Activated CD4-positive, alpha-beta memory T cell treated with anti-CD3 and anti-CD28 coated beads for 36 hours (primary cell): ENCODE data around the gene CLRN2. TPM values are rescaled to one million over a fixed set of nuclear protein-coding genes. Genes with fewer than 3 reads are reported as not detected.

Experiments
- CTCF ChIA-PET: fragments of 350-600 bp; sonication (Branson Sonifier 250); formaldehyde crosslinking; loops from one replicate; lab custom pipeline; 2021; ENCODE audit warnings: antibody characterized with exemption, inconsistent platforms; lab: Charles Lee
- POLR2A ChIA-PET: fragments of 350-600 bp; sonication (Branson Sonifier 250); formaldehyde crosslinking; loops from one replicate; lab custom pipeline; 2021; ENCODE audit warnings: antibody characterized with exemption; lab: Charles Lee
- DNase-seq: peaks from one replicate; pipeline ENCODE4 v3.0.0-alpha.2; 2020
- H3K27ac Mint-ChIP-seq: one replicate; pipeline ENCODE4 v1.8.0; 2021; ENCODE audit warnings: mixed read lengths
- H3K27me3 Mint-ChIP-seq: one replicate; pipeline ENCODE4 v1.8.0; 2021; ENCODE audit warnings: mixed read lengths
- H3K36me3 Mint-ChIP-seq: one replicate; pipeline ENCODE4 v1.8.0; 2021; ENCODE audit warnings: mixed read lengths
- H3K4me1 Mint-ChIP-seq: one replicate; pipeline ENCODE4 v1.8.0; 2021; ENCODE audit warnings: low read depth, mixed read lengths
- H3K4me3 Mint-ChIP-seq: one replicate; pipeline ENCODE4 v1.8.0; 2021; ENCODE audit warnings: mild to moderate bottlenecking, mixed read lengths
- H3K9me3 Mint-ChIP-seq: one replicate; pipeline ENCODE4 v1.8.0; 2021; ENCODE audit warnings: mixed read lengths
- intact Hi-C: fragments of 100-400 bp; cut with micrococcal nuclease; formaldehyde crosslinking; loops from one replicate; pipeline ENCODE4 v1.15.1; 2023
- total RNA-seq, 2 experiments: library from RNA; stranded (reverse); gene quantifications; one replicate each; pipeline ENCODE4 v1.2.3, GENCODE V29; 2021

The CLRN2 gene
- total RNA-seq, 2 experiments from 2014 or later: not detected

DNA sequence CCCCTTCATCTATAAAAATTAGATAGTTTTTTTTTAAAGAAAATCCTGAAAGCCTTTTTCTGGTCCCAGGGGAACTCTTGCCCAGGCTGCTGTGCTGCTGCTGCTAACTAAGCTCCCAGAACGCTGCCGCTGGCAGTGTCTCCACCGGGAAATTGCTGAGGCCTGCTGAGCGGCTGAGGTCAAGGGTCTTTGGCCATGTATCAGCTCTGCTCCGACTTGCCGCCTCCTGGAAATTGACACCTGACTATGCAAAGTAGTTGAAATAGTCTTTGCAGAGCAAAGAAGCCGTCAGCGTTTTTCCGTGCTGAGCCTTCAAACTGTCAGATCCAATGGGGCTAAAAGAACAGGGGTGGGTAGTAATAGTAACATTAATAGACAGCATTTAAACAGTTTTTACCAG is 3.9 kb upstream of the CLRN2 start:
- Mint-ChIP-seq H3K27ac (peak overlapping the region; percentile 77), H3K9me3 (no peaks in the 10 kb centered on the region), H3K36me3 (peaks cover 16% of the 10 kb centered on the region), H3K4me3 (peak overlapping the region; percentile 99), H3K27me3 (peaks cover under 1% of the 10 kb centered on the region), H3K4me1 (peaks cover 30% of the 10 kb centered on the region)
- POLR2A ChIA-PET: no interaction called here
- peak; percentile 10 for DNase-seq
- intact Hi-C loops: loop anchor here (2.0 kb wide), 1 partner anchor 512 kb away; no protein-coding TSS in a partner anchor
- CTCF ChIA-PET: interaction anchor here (1.5 to 2.2 kb wide), 2 partner anchors 38 to 125 kb away, joined by 3 to 8 read pairs; no protein-coding TSS in a partner anchor

- Mint-ChIP-seq H3K4me1 (peaks cover 30% of the 10 kb centered on the region), H3K9me3 (no peaks in the 10 kb centered on the region), H3K27me3 (peaks cover 1% of the 10 kb centered on the region), H3K4me3 (peak overlapping the region; percentile 99), H3K27ac (peak overlapping the region; percentile 77), H3K36me3 (peaks cover 14% of the 10 kb centered on the region)
- peak; percentile 68 for DNase-seq
- CTCF ChIA-PET: interaction anchor here (1.4 to 1.8 kb wide), 2 partner anchors 34 to 37 kb away, joined by 4 to 6 read pairs; no protein-coding TSS in a partner anchor
- intact Hi-C loops: loop anchor here (2.0 kb wide), 1 partner anchor 511 kb away; no protein-coding TSS in a partner anchor
- POLR2A ChIA-PET: interaction anchor here (0.6 kb wide), 1 partner anchor 299 kb away, joined by 3 read pairs; the partner anchor contains the start of gene DCAF16
Measured at GRCh38 chr4:17511509-17511949, 3.4 kb upstream of the CLRN2 start.

DNA sequence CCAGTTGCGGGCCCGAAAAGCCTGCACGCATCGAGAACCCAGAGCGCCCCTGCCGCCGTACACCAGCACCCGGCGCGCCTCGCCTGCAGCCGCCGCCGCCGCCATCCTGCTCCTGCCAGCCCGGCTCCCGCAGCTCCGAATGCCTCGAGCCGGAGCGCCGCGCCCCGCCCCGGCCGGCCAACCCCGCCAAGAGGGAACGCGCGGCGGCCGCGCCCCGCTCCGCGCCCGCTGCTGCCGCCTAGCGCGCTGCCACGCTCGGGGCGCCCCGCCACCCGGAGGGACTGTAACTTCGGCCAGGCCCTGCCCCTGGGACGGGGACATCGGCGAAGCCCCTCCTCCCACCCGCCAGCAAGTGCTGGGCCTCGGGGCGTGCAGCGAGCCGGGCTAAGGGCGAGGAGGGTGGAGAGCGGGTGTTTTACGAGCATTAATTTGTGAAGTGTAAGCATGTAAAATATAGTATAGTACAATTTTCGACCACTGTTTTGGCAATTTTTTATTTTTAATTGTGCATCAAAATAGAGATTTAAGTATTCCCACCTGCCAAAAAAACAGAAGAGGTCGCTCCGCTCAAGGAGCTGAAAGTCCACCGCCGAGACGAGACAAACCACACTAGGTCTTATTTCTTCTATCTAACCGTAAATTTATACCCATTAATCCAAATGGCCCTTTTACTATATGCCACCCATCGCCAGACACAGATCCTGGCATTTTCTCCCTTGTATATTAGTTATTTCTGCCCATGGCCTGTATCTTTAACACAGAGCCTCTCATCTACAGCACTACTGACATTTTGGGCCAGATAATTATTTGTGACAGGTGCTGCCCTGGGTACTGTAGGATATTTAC is 2.8 kb upstream of the CLRN2 start, which contains the start of gene QDPR:
Gene QDPR, minus strand, starts transcription at position 141 of the 846 bp plus-strand sequence. Its CDS starts 36 bp downstream, at position 105.
- H3K27me3 Mint-ChIP-seq: peaks cover 7% of the 10 kb centered on the region
- peak within 1 kb of the TSS; percentile 99 for H3K4me3 Mint-ChIP-seq
- POLR2A ChIA-PET: interaction anchor here (0.6 kb wide), 1 partner anchor 298 kb away, joined by 3 read pairs; the partner anchor contains the start of gene DCAF16
- peaks cover 26% of the 10 kb centered on the region for H3K4me1 Mint-ChIP-seq
- intact Hi-C loops: loop anchor here (1.0 to 2.0 kb wide), 4 partner anchors 65 to 511 kb away; partner anchors contain the start of genes DCAF16, LAP3, MED28 and NCAPG
- CTCF ChIA-PET: interaction anchor here (0.6 to 1.8 kb wide), 6 partner anchors 8 to 296 kb away, joined by 3 to 6 read pairs (median 3); no protein-coding TSS in a partner anchor
- H3K9me3 Mint-ChIP-seq: no peaks in the 10 kb centered on the region
- H3K27ac Mint-ChIP-seq: peak within 1 kb of the TSS; percentile 77
- DNase-seq: peak; percentile 84
- peaks cover 11% of the 10 kb centered on the region for H3K36me3 Mint-ChIP-seq

DNA sequence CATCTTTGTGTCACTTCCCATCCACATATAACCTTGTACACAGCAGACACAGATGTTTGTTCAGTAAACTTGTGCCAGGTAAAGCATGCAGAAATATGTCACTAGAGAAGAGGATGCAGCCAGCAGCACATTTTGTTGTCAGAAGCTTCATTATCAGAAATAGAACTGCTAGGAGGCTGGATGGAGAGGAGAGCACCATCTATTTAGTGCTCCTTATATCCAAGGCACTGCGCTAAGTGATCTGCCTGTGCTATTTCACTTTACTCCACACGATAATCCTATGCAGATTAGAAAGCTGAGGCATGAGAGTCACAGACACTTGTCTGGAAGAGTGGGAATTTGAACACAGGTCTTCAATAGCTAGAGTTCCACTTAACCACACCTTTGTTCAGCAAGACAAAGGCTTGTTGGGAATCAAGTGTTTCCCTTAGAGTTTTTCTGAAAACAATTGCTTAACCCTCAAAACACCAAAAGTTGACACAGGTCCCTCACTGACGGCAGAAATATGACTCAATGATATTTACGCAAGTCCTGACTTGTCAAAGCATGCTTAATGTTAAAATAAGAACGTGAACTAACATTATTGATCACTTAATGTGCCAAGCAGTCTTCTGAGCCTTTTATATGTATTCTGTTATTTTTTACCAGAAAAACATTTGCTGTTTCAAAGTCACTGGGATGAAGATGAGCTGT is 1.8 kb upstream of the CLRN2 start:
- Mint-ChIP-seq H3K27ac (peak overlapping the region; percentile 21), H3K27me3 (peaks cover 7% of the 10 kb centered on the region), H3K9me3 (no peaks in the 10 kb centered on the region), H3K4me3 (peak overlapping the region; percentile 99), H3K4me1 (peaks cover 25% of the 10 kb centered on the region), H3K36me3 (peaks cover 8% of the 10 kb centered on the region)
- intact Hi-C loops: loop anchor here (1.0 to 2.0 kb wide), 3 partner anchors 64 to 297 kb away; partner anchors contain the start of genes DCAF16, LAP3, MED28 and NCAPG
- DNase-seq: no peak
- ChIA-PET POLR2A (no interaction called here), CTCF (interaction anchor here (0.6 to 1.8 kb wide), 8 partner anchors 9 to 295 kb away, joined by 3 to 6 read pairs (median 3); no protein-coding TSS in a partner anchor)

GRCh38 chr4:17515445-17516407 is 761 bp downstream of the CLRN2 start:
- ChIA-PET CTCF (interaction anchor here (0.9 kb wide), 1 partner anchor 33 kb away, joined by 3 read pairs; no protein-coding TSS in a partner anchor), POLR2A (no interaction called here)
- peaks cover 14% of the 10 kb centered on the region for H3K4me1 Mint-ChIP-seq
- no peaks in the 10 kb centered on the region for H3K9me3 Mint-ChIP-seq
- peaks cover 8% of the 10 kb centered on the region for H3K27me3 Mint-ChIP-seq
- intact Hi-C loops: no loop called here
- no peaks in the 10 kb centered on the region for H3K36me3 Mint-ChIP-seq
- DNase-seq: no peak
- no peak overlapping the region for H3K4me3 Mint-ChIP-seq
- H3K27ac Mint-ChIP-seq: no peak overlapping the region

DNA sequence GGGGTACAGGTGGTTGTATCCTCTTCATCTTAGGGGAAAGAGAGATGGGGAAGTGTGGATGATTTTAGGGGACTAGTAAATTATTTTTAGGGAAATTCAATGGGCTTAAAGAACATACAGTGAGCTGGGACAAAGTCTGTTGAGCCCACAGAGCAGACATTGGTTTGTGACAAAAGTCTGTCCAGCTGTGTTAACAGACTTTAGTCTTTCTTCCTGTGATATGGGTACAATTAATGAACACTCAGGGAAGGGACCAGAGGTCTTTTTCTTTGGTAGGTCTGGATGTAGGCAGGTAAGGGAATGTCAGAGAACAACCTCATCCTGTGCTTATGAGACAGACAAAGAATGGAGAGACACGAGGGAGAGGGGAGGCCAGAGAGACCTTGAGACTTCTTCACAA is 2.0 kb downstream of the CLRN2 start:
- peaks cover 7% of the 10 kb centered on the region for H3K4me1 Mint-ChIP-seq
- no peak overlapping the region for H3K4me3 Mint-ChIP-seq

GRCh38 chr4:17517664-17518063 is 2.7 kb downstream of the CLRN2 start:
- no peak overlapping the region for H3K27ac Mint-ChIP-seq
- H3K36me3 Mint-ChIP-seq: no peaks in the 10 kb centered on the region
- peaks cover 9% of the 10 kb centered on the region for H3K27me3 Mint-ChIP-seq
- no peak for DNase-seq
- intact Hi-C loops: no loop called here
- H3K4me1 Mint-ChIP-seq: peaks cover 4% of the 10 kb centered on the region
- no peak overlapping the region for H3K4me3 Mint-ChIP-seq
- ChIA-PET CTCF (interaction anchor here (1.1 kb wide), 1 partner anchor 45 kb away, joined by 3 read pairs; no protein-coding TSS in a partner anchor), POLR2A (no interaction called here)
- no peaks in the 10 kb centered on the region for H3K9me3 Mint-ChIP-seq

More for the DNA sequence above, 2.0 kb downstream of the CLRN2 start:
- Mint-ChIP-seq H3K27ac (no peak overlapping the region), H3K9me3 (no peaks in the 10 kb centered on the region), H3K27me3 (peaks cover 8% of the 10 kb centered on the region), H3K36me3 (no peaks in the 10 kb centered on the region)
- POLR2A ChIA-PET: no interaction called here
- DNase-seq: no peak
- CTCF ChIA-PET: interaction anchor here (1.1 kb wide), 1 partner anchor 45 kb away, joined by 3 read pairs; no protein-coding TSS in a partner anchor
- intact Hi-C loops: no loop called here

- Mint-ChIP-seq H3K9me3 (no peaks in the 10 kb centered on the region), H3K4me3 (no peak overlapping the region), H3K27me3 (peaks cover 14% of the 10 kb centered on the region), H3K36me3 (no peaks in the 10 kb centered on the region), H3K4me1 (no peaks in the 10 kb centered on the region), H3K27ac (no peak overlapping the region)
- CTCF ChIA-PET: interaction anchor here (1.2 to 2.4 kb wide), 2 partner anchors 27 to 28 kb away, joined by 5 to 6 read pairs; no protein-coding TSS in a partner anchor
- POLR2A ChIA-PET: no interaction called here
- no peak for DNase-seq
- intact Hi-C loops: no loop called here
Measured at GRCh38 chr4:17521595-17521994, 6.6 kb downstream of the CLRN2 start.

GRCh38 chr4:17523662-17524061 is 8.7 kb downstream of the CLRN2 start:
- H3K4me1 Mint-ChIP-seq: no peaks in the 10 kb centered on the region
- no peak overlapping the region for H3K4me3 Mint-ChIP-seq
- ChIA-PET POLR2A (no interaction called here), CTCF (interaction anchor here (2.4 kb wide), 1 partner anchor 25 kb away, joined by 6 read pairs; no protein-coding TSS in a partner anchor)
- H3K9me3 Mint-ChIP-seq: no peaks in the 10 kb centered on the region
- intact Hi-C loops: no loop called here
- peaks cover 23% of the 10 kb centered on the region for H3K27me3 Mint-ChIP-seq
- DNase-seq: no peak
- H3K36me3 Mint-ChIP-seq: no peaks in the 10 kb centered on the region
- H3K27ac Mint-ChIP-seq: no peak overlapping the region

- H3K4me1 Mint-ChIP-seq: no peaks in the 10 kb centered on the region
- no peak overlapping the region for H3K4me3 Mint-ChIP-seq
- ChIA-PET CTCF (interaction anchor here (0.8 kb wide), 1 partner anchor 22 kb away, joined by 4 read pairs; no protein-coding TSS in a partner anchor), POLR2A (no interaction called here)
- no peaks in the 10 kb centered on the region for H3K36me3 Mint-ChIP-seq
- DNase-seq: no peak
- peaks cover 26% of the 10 kb centered on the region for H3K27me3 Mint-ChIP-seq
- no peak overlapping the region for H3K27ac Mint-ChIP-seq
- H3K9me3 Mint-ChIP-seq: no peaks in the 10 kb centered on the region
- intact Hi-C loops: no loop called here
Measured at GRCh38 chr4:17526695-17527477, 11.9 kb downstream of the CLRN2 start.
